Lower lobe of right lung (tissue), 2 donors: ENCODE data around the gene SLC23A3. TPM values are rescaled to one million over a fixed set of nuclear protein-coding genes. Genes with fewer than 3 reads are reported as not detected.
A peak's percentile ranks its signal among the peaks of the same experiment; 100 is the strongest.

ENCODE experiments used
- ATAC-seq, 2 donors: fragments of 200-7000 bp; cut with Tn5 transposase; one replicate each; pipeline ENCODE4 v1.9.1; 2020 to 2022; ENCODE audit warnings: mild to moderate bottlenecking in 2 of 2, moderate library complexity in 2 of 2
- DNase-seq: peaks from one replicate; pipeline ENCODE4 v3.0.0-alpha.2; 2020
- H3K27ac ChIP-seq: fragments of 200-600 bp; one replicate; pipeline ENCODE4 v1.8.0; 2022
- H3K27me3 ChIP-seq: fragments of 200-600 bp; one replicate; pipeline ENCODE4 v1.8.0; 2022; ENCODE audit warnings: low read depth
- H3K36me3 ChIP-seq: fragments of 200-600 bp; one replicate; pipeline ENCODE4 v1.8.0; 2022; ENCODE audit warnings: mild to moderate bottlenecking
- H3K4me1 ChIP-seq: fragments of 200-600 bp; one replicate; pipeline ENCODE4 v1.8.0; 2022
- H3K4me3 ChIP-seq: fragments of 200-600 bp; one replicate; pipeline ENCODE4 v1.8.0; 2022; ENCODE audit warnings: mild to moderate bottlenecking
- H3K9me3 ChIP-seq: fragments of 200-600 bp; one replicate; pipeline ENCODE4 v1.8.0; 2022
- intact Hi-C: fragments of 100-400 bp; cut with DNase I; formaldehyde crosslinking; loops from one replicate; pipeline ENCODE4 v1.11.0; 2022
- total RNA-seq: library from RNA; stranded (reverse); fragmentation: NEBNext Ultra II Directional; extraction: Animal tissue kit (Norgen Biotek cat#: 25700); gene quantifications from one replicate; pipeline ENCODE4 v1.2.1, GENCODE V29; 2021
- TF ChIP-seq, protein P1 (sequence below): fragments of 200-600 bp; IDR thresholded peaks from one replicate; pipeline ENCODE4 v1.8.0; 2022; ENCODE audit warnings: antibody characterized with exemption, mild to moderate bottlenecking
- donor health status: DM: no; HTN: yes; CAD: no; lungs with severe emphysema.

The SLC23A3 gene
- total RNA-seq, 1 donor from 2014 or later, result 3.4 TPM

DNA sequence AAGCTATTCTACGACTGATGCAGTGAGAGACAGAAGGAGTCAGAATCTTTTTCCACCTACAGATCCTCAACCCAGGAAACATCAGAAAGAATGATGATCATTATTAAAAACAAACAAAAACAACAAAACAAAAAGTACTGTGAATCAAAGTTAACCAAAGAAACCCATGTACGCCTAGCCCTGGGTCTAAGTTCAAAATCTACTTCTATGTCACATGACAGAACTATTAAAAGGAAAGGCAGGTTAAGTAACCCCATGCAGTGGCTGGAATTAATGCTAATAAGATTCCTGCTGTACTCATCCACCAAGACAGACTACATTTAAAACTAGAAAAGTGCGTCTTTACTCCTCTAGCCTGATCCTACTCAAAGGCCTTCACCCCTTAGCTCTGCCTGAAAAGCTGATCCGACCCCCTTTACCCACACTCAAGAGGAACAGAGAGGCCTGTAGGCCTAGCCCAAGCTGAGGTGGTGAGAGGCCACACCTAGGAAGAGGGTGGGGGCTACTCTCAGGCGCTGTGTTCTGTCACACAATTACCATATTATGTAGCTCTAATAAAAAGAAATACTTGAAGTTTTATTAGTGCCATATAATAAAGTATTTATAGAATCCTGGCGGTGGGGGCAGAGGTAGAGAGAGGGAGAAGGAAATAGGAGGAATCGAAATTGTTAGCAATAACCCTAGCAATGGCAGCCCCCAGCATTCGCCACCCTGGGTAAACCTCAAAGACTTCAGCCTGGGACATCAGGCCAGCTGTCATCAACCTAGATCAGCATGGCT is 46.3 kb downstream of the SLC23A3 start:
- ATAC-seq (no peak), DNase-seq (no peak)
- no peak overlapping the region for H3K27ac ChIP-seq
- intact Hi-C loops, result no loop called here
- TF ChIP-seq, protein P1, sequence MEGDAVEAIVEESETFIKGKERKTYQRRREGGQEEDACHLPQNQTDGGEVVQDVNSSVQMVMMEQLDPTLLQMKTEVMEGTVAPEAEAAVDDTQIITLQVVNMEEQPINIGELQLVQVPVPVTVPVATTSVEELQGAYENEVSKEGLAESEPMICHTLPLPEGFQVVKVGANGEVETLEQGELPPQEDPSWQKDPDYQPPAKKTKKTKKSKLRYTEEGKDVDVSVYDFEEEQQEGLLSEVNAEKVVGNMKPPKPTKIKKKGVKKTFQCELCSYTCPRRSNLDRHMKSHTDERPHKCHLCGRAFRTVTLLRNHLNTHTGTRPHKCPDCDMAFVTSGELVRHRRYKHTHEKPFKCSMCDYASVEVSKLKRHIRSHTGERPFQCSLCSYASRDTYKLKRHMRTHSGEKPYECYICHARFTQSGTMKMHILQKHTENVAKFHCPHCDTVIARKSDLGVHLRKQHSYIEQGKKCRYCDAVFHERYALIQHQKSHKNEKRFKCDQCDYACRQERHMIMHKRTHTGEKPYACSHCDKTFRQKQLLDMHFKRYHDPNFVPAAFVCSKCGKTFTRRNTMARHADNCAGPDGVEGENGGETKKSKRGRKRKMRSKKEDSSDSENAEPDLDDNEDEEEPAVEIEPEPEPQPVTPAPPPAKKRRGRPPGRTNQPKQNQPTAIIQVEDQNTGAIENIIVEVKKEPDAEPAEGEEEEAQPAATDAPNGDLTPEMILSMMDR, result no peak
- H3K36me3 ChIP-seq, result no peaks in the 10 kb centered on the region
- no peak overlapping the region for H3K4me3 ChIP-seq
- no peaks in the 10 kb centered on the region for H3K27me3 ChIP-seq
- H3K9me3 ChIP-seq, result no peaks in the 10 kb centered on the region
- H3K4me1 ChIP-seq, result peaks cover 60% of the 10 kb centered on the region

DNA sequence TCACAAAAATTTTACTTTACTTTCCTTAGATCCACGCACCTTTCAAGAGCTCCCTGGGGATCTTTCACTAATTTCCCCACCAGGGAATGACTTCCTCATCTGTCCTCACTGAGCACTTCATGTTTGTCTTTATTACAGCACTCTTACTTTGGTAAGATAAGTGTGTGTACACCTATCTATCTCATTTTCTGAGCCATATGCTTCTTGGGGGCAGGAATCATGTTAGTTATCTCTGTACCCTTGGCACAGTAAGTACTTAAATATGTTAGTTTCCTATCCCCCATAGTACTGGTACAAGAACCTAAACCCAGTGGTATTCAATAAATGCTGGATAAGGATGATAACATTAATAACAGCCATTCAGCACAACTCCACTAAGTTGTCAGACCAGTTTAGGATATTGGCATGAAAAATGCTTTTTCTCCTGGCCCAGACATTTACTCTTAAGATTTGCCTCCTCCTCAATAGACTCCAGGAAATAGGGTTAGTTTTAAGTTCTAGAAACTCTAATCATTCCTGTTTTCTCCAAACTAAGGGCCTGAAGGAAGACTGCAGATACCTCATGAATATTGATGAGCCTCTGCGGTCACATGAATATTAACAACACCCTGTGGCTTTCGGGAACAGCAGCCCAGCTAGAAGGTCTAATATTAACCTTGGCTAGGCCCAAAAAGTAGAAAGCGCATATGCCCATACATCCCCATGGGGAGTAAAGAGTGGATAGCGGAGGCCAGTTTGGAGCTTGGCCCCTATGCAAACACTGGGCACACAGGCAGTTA is 47.4 kb downstream of the SLC23A3 start:
- DNase-seq (no peak), ATAC-seq (peak in 1 of 2 donors; percentile 52)
- Histone ChIP-seq H3K4me3 (no peak overlapping the region), H3K27ac (peak overlapping the region; percentile 8), H3K36me3 (no peaks in the 10 kb centered on the region), H3K9me3 (no peaks in the 10 kb centered on the region), H3K4me1 (peaks cover 57% of the 10 kb centered on the region), H3K27me3 (no peaks in the 10 kb centered on the region)
- intact Hi-C loops, result no loop called here
- TF ChIP-seq, protein P1, result no peak

DNA sequence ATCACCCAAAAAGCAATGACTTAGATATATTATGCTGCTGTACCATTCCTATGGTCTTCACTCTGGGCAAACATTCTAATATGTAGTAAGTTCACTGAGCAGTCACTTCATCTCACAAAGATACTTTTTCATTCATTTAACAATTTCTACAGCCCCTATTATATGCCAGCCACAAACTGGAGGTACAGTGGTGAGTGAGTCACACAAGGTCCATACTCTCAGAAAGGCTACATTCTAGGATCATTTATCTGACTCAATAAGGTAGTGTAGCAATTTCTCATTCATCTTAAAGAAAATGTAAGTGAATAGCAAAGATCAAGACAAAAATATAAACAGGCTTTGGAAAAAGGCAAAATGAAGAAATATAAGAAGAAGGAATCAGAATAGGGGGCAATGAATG is 49.7 kb downstream of the SLC23A3 start:
- intact Hi-C loops, result no loop called here
- peaks cover 47% of the 10 kb centered on the region for H3K4me1 ChIP-seq
- ATAC-seq, result no peak
- H3K9me3 ChIP-seq, result no peaks in the 10 kb centered on the region
- no peak overlapping the region for H3K4me3 ChIP-seq
- no peaks in the 10 kb centered on the region for H3K27me3 ChIP-seq
- TF ChIP-seq, protein P1, result no peak
- H3K27ac ChIP-seq, result no peak overlapping the region
- H3K36me3 ChIP-seq, result no peaks in the 10 kb centered on the region
- no peak for DNase-seq

DNA sequence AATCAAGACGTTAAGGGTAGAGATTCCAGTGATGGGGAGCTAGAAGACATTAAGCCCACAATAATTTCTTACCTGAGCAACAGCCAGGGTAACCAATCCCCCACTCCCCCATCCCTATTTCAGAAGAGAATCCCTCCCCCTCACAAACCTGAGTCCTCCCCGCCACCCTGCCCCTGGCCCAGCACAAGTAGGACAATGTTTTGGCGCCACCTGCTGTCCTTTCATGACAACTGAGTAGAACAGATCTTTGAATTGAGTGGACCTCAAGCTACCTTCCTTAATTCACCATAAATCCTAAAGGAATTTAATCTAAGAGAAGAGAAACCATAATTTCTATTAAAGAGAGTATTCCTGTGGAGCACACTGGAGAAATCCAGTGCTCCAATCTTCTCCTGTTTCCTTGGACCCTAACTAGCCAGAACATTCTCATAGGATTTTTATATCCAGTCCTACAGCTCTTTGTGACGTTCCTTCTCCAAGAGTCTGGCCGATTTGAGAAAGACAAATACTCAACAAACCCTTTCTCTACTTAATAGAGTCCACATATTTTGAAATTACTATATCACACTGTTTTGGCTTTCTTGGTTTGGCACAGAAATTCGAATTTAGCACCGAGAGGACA is 50.3 kb downstream of the SLC23A3 start:
- no peak overlapping the region for H3K4me3 ChIP-seq
- no peaks in the 10 kb centered on the region for H3K36me3 ChIP-seq
- intact Hi-C loops, result no loop called here
- peaks cover 41% of the 10 kb centered on the region for H3K4me1 ChIP-seq
- no peak overlapping the region for H3K27ac ChIP-seq
- no peaks in the 10 kb centered on the region for H3K27me3 ChIP-seq
- DNase-seq, result peak; percentile 77
- TF ChIP-seq, protein P1, result peak; percentile 60
- H3K9me3 ChIP-seq, result no peaks in the 10 kb centered on the region
- ATAC-seq, result peak; percentile 61 to 65

DNA sequence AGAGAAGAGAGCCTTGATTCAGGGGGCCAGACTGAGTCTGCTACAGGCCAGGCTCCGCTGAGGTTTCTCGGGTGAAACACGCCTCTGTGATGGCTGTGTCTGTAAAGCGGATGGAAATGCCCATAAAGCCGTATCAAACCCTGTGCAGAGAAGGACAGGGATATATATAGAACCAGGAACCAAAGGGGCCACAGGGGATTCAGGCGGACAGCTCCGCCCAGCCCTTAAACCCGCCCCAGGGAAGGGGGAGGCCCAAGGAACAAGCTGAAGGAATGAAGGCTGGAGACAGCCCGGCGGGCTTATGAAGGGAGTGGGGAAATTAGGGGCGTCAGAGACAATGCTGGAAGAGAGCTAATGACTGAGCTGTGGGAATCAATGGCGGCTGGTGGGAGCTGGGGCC is 51.3 kb downstream of the SLC23A3 start:
- H3K36me3 ChIP-seq, result no peaks in the 10 kb centered on the region
- ATAC-seq (no peak), DNase-seq (no peak)
- H3K4me1 ChIP-seq, result peaks cover 32% of the 10 kb centered on the region
- TF ChIP-seq, protein P1, result no peak
- no peaks in the 10 kb centered on the region for H3K27me3 ChIP-seq
- intact Hi-C loops, result no loop called here
- no peak overlapping the region for H3K4me3 ChIP-seq
- H3K9me3 ChIP-seq, result no peaks in the 10 kb centered on the region
- no peak overlapping the region for H3K27ac ChIP-seq
